ENCODE data around the gene NPNT. TPM values are rescaled to one million over a fixed set of nuclear protein-coding genes. Genes with fewer than 3 reads are reported as not detected.

The NPNT gene
- total RNA-seq, 2 donors from 2014 or later: not detected

- DNase-seq (ENCODE audit: low spot score): no peak
Measured at GRCh38 chr4:105934386-105934785, 39.1 kb downstream of the NPNT start.

GRCh38 chr4:105936901-105937300 is 41.6 kb downstream of the NPNT start:
- DNase-seq (ENCODE audit: low spot score) (no peak), ATAC-seq (no peak)
- Mint-ChIP-seq H3K4me1 (ENCODE audit: low read depth in 2 of 2) (no peaks in the 10 kb centered on the region), H3K36me3 (no peaks in the 10 kb centered on the region), H3K4me3 (no peak overlapping the region), H3K27ac (no peak overlapping the region), H3K27me3 (no peaks in the 10 kb centered on the region), H3K9me3 (peaks cover 6% of the 10 kb centered on the region)

More at GRCh38 chr4:105934386-105934785, 39.1 kb downstream of the NPNT start:
- H3K36me3 Mint-ChIP-seq: no peaks in the 10 kb centered on the region
- no peaks in the 10 kb centered on the region for H3K4me1 Mint-ChIP-seq (ENCODE audit: low read depth in 2 of 2)
- H3K27ac Mint-ChIP-seq: no peak overlapping the region
- no peak for ATAC-seq
- peaks cover 4% of the 10 kb centered on the region for H3K9me3 Mint-ChIP-seq
- H3K4me3 Mint-ChIP-seq: no peak overlapping the region
- no peaks in the 10 kb centered on the region for H3K27me3 Mint-ChIP-seq

GRCh38 chr4:105937759-105938158 is 42.5 kb downstream of the NPNT start:
- DNase-seq (ENCODE audit: low spot score): no peak
- H3K4me3 Mint-ChIP-seq: no peak overlapping the region
- no peak for ATAC-seq
- no peaks in the 10 kb centered on the region for H3K4me1 Mint-ChIP-seq (ENCODE audit: low read depth in 2 of 2)
- H3K36me3 Mint-ChIP-seq: no peaks in the 10 kb centered on the region
- no peaks in the 10 kb centered on the region for H3K27me3 Mint-ChIP-seq
- no peak overlapping the region for H3K27ac Mint-ChIP-seq
- peaks cover 6% of the 10 kb centered on the region for H3K9me3 Mint-ChIP-seq

GRCh38 chr4:105943234-105943633 is 48.0 kb downstream of the NPNT start:
- DNase-seq (ENCODE audit: low spot score) (no peak), ATAC-seq (no peak)
- Mint-ChIP-seq H3K36me3 (peaks cover 6% of the 10 kb centered on the region), H3K27ac (no peak overlapping the region), H3K4me1 (ENCODE audit: low read depth in 2 of 2) (no peaks in the 10 kb centered on the region), H3K9me3 (peaks cover 11% of the 10 kb centered on the region), H3K27me3 (no peaks in the 10 kb centered on the region), H3K4me3 (no peak overlapping the region)

DNA sequence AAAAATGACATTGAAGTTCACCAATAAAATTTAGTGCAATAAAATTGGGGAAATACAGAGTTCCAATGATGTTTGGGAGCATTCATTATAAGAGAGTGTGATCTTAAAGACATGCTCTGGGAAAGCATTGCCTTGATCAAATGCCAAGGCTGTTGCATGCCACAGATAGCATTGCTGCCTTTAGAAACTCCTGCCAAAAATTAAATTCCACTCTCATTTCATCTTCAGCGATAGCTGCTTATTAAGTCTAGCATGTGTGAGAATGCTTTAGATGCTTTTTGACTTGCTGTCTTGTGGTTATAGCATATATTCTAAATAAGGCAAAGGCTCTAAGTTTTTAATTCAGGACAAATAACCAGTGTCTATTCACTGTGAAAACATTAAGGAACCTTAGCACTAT is 49.3 kb downstream of the NPNT start:
- Mint-ChIP-seq H3K4me3 (no peak overlapping the region), H3K27me3 (no peaks in the 10 kb centered on the region), H3K4me1 (ENCODE audit: low read depth in 2 of 2) (no peaks in the 10 kb centered on the region), H3K27ac (no peak overlapping the region), H3K9me3 (peaks cover 8% of the 10 kb centered on the region), H3K36me3 (peaks cover 6% of the 10 kb centered on the region)
- ATAC-seq (no peak), DNase-seq (ENCODE audit: low spot score) (no peak)

DNA sequence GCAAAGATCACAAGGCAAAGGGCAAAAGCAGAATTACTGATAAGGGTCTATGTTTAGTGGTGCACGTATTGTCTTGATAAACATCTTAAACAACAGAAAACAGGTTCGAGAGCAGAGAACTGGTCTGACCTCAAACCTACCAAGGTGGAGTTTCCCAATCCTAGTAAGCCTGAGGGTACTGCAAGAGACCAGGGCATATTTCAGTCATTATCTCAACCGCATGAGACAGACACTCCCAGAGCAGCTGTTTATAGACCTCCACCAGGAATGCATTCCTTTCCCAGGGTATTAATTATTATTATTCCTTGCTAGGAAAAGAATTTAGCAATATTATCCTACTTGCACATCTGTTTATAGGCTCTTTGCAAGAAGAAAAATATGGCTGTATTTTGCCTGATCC is 51.5 kb downstream of the NPNT start:
- no peaks in the 10 kb centered on the region for H3K4me1 Mint-ChIP-seq (ENCODE audit: low read depth in 2 of 2)
- peaks cover 8% of the 10 kb centered on the region for H3K9me3 Mint-ChIP-seq
- ATAC-seq: no peak
- peaks cover 6% of the 10 kb centered on the region for H3K36me3 Mint-ChIP-seq
- no peak overlapping the region for H3K4me3 Mint-ChIP-seq
- H3K27me3 Mint-ChIP-seq: no peaks in the 10 kb centered on the region
- H3K27ac Mint-ChIP-seq: no peak overlapping the region
- no peak for DNase-seq (ENCODE audit: low spot score)

DNA sequence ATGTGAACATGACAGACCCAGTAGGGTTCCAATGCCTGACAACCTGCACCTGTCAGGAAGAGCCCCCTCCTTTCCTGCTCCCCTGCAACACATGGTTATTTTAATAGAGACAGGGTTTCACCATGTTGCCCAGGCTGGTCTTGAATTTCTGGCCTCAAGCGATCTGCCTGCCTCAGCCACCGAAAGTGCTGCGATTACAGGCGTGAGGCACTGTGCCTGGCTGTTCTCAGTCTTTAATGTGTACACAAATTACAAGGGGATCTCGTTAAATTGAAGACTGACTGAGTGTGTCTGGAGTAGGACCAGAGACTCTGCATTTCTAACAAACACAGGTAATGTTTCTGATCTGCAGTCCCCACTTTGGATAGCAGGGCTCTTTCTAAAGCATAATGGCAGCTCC is 55.4 kb downstream of the NPNT start:
- peaks cover 4% of the 10 kb centered on the region for H3K9me3 Mint-ChIP-seq
- no peak for DNase-seq (ENCODE audit: low spot score)
- no peak for ATAC-seq
- no peaks in the 10 kb centered on the region for H3K27me3 Mint-ChIP-seq
- H3K36me3 Mint-ChIP-seq: peaks cover 6% of the 10 kb centered on the region
- no peaks in the 10 kb centered on the region for H3K4me1 Mint-ChIP-seq (ENCODE audit: low read depth in 2 of 2)
- H3K27ac Mint-ChIP-seq: no peak overlapping the region
- no peak overlapping the region for H3K4me3 Mint-ChIP-seq

DNA sequence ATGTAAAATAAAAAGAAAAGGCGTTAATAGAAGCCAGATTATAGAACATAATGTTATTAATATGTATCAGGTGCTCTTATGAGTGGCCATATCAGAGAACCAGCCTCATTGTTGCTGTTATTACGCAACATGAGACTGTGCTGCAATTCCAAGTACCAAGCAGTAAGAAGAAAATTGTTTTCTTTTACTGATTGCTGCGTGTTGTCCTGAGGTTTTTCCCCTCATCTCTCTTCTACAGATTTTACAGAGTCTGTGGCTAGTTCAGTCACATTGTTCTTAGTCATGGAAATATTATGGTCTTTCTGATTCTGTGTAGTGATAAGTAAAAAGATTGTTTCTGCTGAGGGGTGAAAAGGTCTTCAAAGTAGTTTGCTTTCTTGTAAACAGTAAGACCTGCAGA is 55.9 kb downstream of the NPNT start:
- H3K4me3 Mint-ChIP-seq: no peak overlapping the region
- ATAC-seq (no peak), DNase-seq (ENCODE audit: low spot score) (no peak)
- no peaks in the 10 kb centered on the region for H3K4me1 Mint-ChIP-seq (ENCODE audit: low read depth in 2 of 2)
- H3K9me3 Mint-ChIP-seq: peaks cover 4% of the 10 kb centered on the region
- no peak overlapping the region for H3K27ac Mint-ChIP-seq
- H3K36me3 Mint-ChIP-seq: peaks cover 5% of the 10 kb centered on the region
- no peaks in the 10 kb centered on the region for H3K27me3 Mint-ChIP-seq

- Mint-ChIP-seq H3K4me3 (no peak overlapping the region), H3K36me3 (no peaks in the 10 kb centered on the region), H3K27ac (no peak overlapping the region), H3K4me1 (ENCODE audit: low read depth in 2 of 2) (no peaks in the 10 kb centered on the region), H3K9me3 (peaks cover 4% of the 10 kb centered on the region), H3K27me3 (no peaks in the 10 kb centered on the region)
- no peak for ATAC-seq
- no peak for DNase-seq (ENCODE audit: low spot score)
Measured at GRCh38 chr4:105952591-105952990, 57.3 kb downstream of the NPNT start.

- H3K4me3 Mint-ChIP-seq: no peak overlapping the region
- H3K27ac Mint-ChIP-seq: no peak overlapping the region
- H3K9me3 Mint-ChIP-seq: peaks cover 5% of the 10 kb centered on the region
- ATAC-seq (no peak), DNase-seq (ENCODE audit: low spot score) (no peak)
- no peaks in the 10 kb centered on the region for H3K27me3 Mint-ChIP-seq
- no peaks in the 10 kb centered on the region for H3K4me1 Mint-ChIP-seq (ENCODE audit: low read depth in 2 of 2)
- H3K36me3 Mint-ChIP-seq: no peaks in the 10 kb centered on the region
Measured at GRCh38 chr4:105956569-105956968, 61.3 kb downstream of the NPNT start.

DNA sequence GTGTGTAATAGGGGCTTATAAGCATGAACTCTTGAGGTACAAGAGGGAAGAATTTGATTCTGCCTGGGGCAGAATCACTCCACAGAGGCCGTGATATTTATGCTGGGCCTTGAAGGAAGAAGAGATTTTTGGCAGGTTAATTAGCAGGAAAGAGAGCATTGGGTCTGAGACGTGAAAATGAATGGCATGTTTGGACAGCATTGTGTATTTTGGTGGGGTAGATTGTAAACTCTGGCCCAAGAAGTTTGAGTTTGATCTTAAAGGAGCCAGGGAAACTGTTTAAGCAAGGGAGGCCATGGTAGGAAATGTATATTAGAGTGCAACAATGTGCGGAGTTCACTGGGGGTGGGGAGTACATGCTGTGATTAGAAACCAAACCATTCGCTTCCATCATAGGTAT is 62.4 kb downstream of the NPNT start:
- no peak overlapping the region for H3K27ac Mint-ChIP-seq
- H3K4me1 Mint-ChIP-seq (ENCODE audit: low read depth in 2 of 2): no peaks in the 10 kb centered on the region

GRCh38 chr4:105963461-105964400 is 68.5 kb downstream of the NPNT start:
- H3K4me1 Mint-ChIP-seq (ENCODE audit: low read depth in 2 of 2): no peaks in the 10 kb centered on the region
- peaks cover 9% of the 10 kb centered on the region for H3K9me3 Mint-ChIP-seq
- ATAC-seq (no peak), DNase-seq (ENCODE audit: low spot score) (no peak)
- H3K27ac Mint-ChIP-seq: no peak overlapping the region
- no peak overlapping the region for H3K4me3 Mint-ChIP-seq
- no peaks in the 10 kb centered on the region for H3K36me3 Mint-ChIP-seq
- H3K27me3 Mint-ChIP-seq: peaks cover 0 to 7% of the 10 kb centered on the region in 2 donors

More for the DNA sequence above, 62.4 kb downstream of the NPNT start:
- no peak overlapping the region for H3K4me3 Mint-ChIP-seq
- peaks cover 0 to 6% of the 10 kb centered on the region in 2 donors for H3K27me3 Mint-ChIP-seq
- no peak for DNase-seq (ENCODE audit: low spot score)
- no peaks in the 10 kb centered on the region for H3K36me3 Mint-ChIP-seq
- H3K9me3 Mint-ChIP-seq: peaks cover 13% of the 10 kb centered on the region
- no peak for ATAC-seq

- ATAC-seq (no peak), DNase-seq (ENCODE audit: low spot score) (no peak)
- no peaks in the 10 kb centered on the region for H3K36me3 Mint-ChIP-seq
- no peak overlapping the region for H3K4me3 Mint-ChIP-seq
- peaks cover 0 to 7% of the 10 kb centered on the region in 2 donors for H3K27me3 Mint-ChIP-seq
- no peaks in the 10 kb centered on the region for H3K4me1 Mint-ChIP-seq (ENCODE audit: low read depth in 2 of 2)
- H3K27ac Mint-ChIP-seq: no peak overlapping the region
- H3K9me3 Mint-ChIP-seq: peaks cover 9% of the 10 kb centered on the region
Measured at GRCh38 chr4:105965183-105965800, 70.0 kb downstream of the NPNT start.

- peaks cover 0 to 7% of the 10 kb centered on the region in 2 donors for H3K27me3 Mint-ChIP-seq
- ATAC-seq (no peak), DNase-seq (ENCODE audit: low spot score) (no peak)
- no peak overlapping the region for H3K27ac Mint-ChIP-seq
- H3K4me3 Mint-ChIP-seq: no peak overlapping the region
- no peaks in the 10 kb centered on the region for H3K36me3 Mint-ChIP-seq
- H3K9me3 Mint-ChIP-seq: peaks cover 9% of the 10 kb centered on the region
- H3K4me1 Mint-ChIP-seq (ENCODE audit: low read depth in 2 of 2): no peaks in the 10 kb centered on the region
Measured at GRCh38 chr4:105966051-105966450, 70.8 kb downstream of the NPNT start.
